Right cardiac atrium (tissue), 5 donors: ENCODE measurements around the gene DOCK10. TPM values are rescaled to one million over a fixed set of nuclear protein-coding genes. Genes with fewer than 3 reads are reported as not detected.
A peak's percentile ranks its signal among the peaks of the same experiment; 100 is the strongest.

Experiments
- ATAC-seq, 2 donors: fragments of 200-7000 bp; cut with Tn5 transposase; one replicate each; pipeline versions ENCODE4 v1.8.0 to v1.9.1; 2020; ENCODE audit warnings: moderate library complexity in 2 of 2, mild to moderate bottlenecking in 1 of 2
- DNase-seq, 3 donors: peaks; one replicate each; pipeline ENCODE4 v3.0.0-alpha.2; 2020
- H3K27ac ChIP-seq: one replicate; pipeline ENCODE4 v1.5.1; 2013; ENCODE audit warnings: mild to moderate bottlenecking, low read length, control low read depth, moderate library complexity
- H3K27me3 ChIP-seq: one replicate; pipeline ENCODE4 v1.6.1; 2013; ENCODE audit not compliant: control insufficient read depth, insufficient read depth
- H3K4me1 ChIP-seq: one replicate; pipeline ENCODE4 v1.6.1; 2013; ENCODE audit warnings: low read length; ENCODE audit not compliant: control insufficient read depth, insufficient read depth
- H3K4me3 ChIP-seq: one replicate; pipeline ENCODE4 v1.5.1; 2013; ENCODE audit warnings: low read length, control low read depth
- H3K9me3 ChIP-seq: one replicate; pipeline ENCODE4 v1.6.1; 2013; ENCODE audit warnings: low read length; ENCODE audit not compliant: control insufficient read depth
- WGBS: extraction: QIAGEN DNeasy Blood & Tissue Kit; methylation state at CpG from one replicate; pipeline ENCODE4 v1.1.7; 2013; 5-methylcytosine and 5-hydroxymethylcytosine counted together
- intact Hi-C, 4 donors: fragments of 100-400 bp; cut with DNase I; formaldehyde crosslinking; loops; one replicate each; pipeline versions ENCODE4 v1.11.0 to v1.14.0; 2022 to 2023
- polyA plus RNA-seq: library from polyadenylated mRNA; stranded (reverse); fragments of 200-250 nt; gene quantifications from one replicate; pipeline ENCODE4 v1.2.3, GENCODE V29; 2013
- total RNA-seq, 4 donors: library from RNA; stranded (reverse); fragmentation: NEBNext Ultra II Directional; extraction: Animal tissue kit (Norgen Biotek cat#: 25700); gene quantifications; one replicate each; pipeline ENCODE4 v1.2.1, GENCODE V29; 2021
- donor health status: healthy with polysubstance abuse.
- donor health status: DM: no; HTN: yes; CAD: no.
- donor health status: DM: no; HTN: no; CAD: no.
- donor health status: DM: no; HTN: yes; CAD: no; lungs with severe emphysema.
- donor health status: DM: yes; HTN: yes; CAD: no.

The DOCK10 gene
- total and polyA plus RNA-seq, 5 donors: 0.86 to 6.9 (median 4.8) TPM

GRCh38 chr2:224973112-224974016 lies 68.9 kb downstream of the DOCK10 start:
- H3K27me3 ChIP-seq: no peaks in the 10 kb centered on the region
- intact Hi-C loops: no loop called here
- DNase-seq: no peak
- 69% methylated on average over 10 of the region's 10 CpGs for WGBS
- no peak for ATAC-seq
- no peaks in the 10 kb centered on the region for H3K9me3 ChIP-seq
- no peak overlapping the region for H3K27ac ChIP-seq
- no peak overlapping the region for H3K4me3 ChIP-seq
- H3K4me1 ChIP-seq: no peaks in the 10 kb centered on the region

- Histone ChIP-seq H3K4me1 (no peaks in the 10 kb centered on the region), H3K4me3 (no peak overlapping the region), H3K27me3 (no peaks in the 10 kb centered on the region), H3K27ac (no peak overlapping the region), H3K9me3 (no peaks in the 10 kb centered on the region)
- DNase-seq (no peak), ATAC-seq (peak in 1 of 2 donors; percentile 51)
- intact Hi-C loops: no loop called here
- 73% methylated on average over 4 of the region's 4 CpGs for WGBS
Observed at GRCh38 chr2:224971214-224971613, 71.1 kb downstream of the DOCK10 start.

GRCh38 chr2:224970311-224970710 lies 72.0 kb downstream of the DOCK10 start:
- Histone ChIP-seq H3K27ac (no peak overlapping the region), H3K4me1 (no peaks in the 10 kb centered on the region), H3K9me3 (no peaks in the 10 kb centered on the region), H3K4me3 (no peak overlapping the region), H3K27me3 (no peaks in the 10 kb centered on the region)
- 62% methylated on average over 5 of the region's 5 CpGs for WGBS
- intact Hi-C loops: no loop called here
- ATAC-seq (no peak), DNase-seq (no peak)

GRCh38 chr2:224969633-224970260 lies 72.5 kb downstream of the DOCK10 start:
- ATAC-seq (no peak), DNase-seq (no peak)
- 69% methylated on average over 4 of the region's 4 CpGs for WGBS

GRCh38 chr2:224969095-224969494 lies 73.2 kb downstream of the DOCK10 start:
- no peak for ATAC-seq
- intact Hi-C loops: no loop called here
- H3K27me3 ChIP-seq: no peaks in the 10 kb centered on the region
- no peak for DNase-seq
- H3K4me1 ChIP-seq: no peaks in the 10 kb centered on the region
- WGBS: 76% methylated on average over 5 of the region's 5 CpGs
- H3K9me3 ChIP-seq: no peaks in the 10 kb centered on the region
- no peak overlapping the region for H3K27ac ChIP-seq
- no peak overlapping the region for H3K4me3 ChIP-seq

More at GRCh38 chr2:224969633-224970260, 72.5 kb downstream of the DOCK10 start:
- H3K27ac ChIP-seq: no peak overlapping the region
- H3K4me3 ChIP-seq: no peak overlapping the region
- H3K27me3 ChIP-seq: no peaks in the 10 kb centered on the region
- no peaks in the 10 kb centered on the region for H3K9me3 ChIP-seq
- H3K4me1 ChIP-seq: no peaks in the 10 kb centered on the region
- intact Hi-C loops: no loop called here

- Histone ChIP-seq H3K27me3 (no peaks in the 10 kb centered on the region), H3K4me3 (no peak overlapping the region), H3K4me1 (no peaks in the 10 kb centered on the region), H3K27ac (no peak overlapping the region), H3K9me3 (no peaks in the 10 kb centered on the region)
- ATAC-seq (no peak), DNase-seq (no peak)
- WGBS: 52% methylated on average over 4 of the region's 4 CpGs
- intact Hi-C loops: no loop called here
Observed at GRCh38 chr2:224968051-224968450, 74.2 kb downstream of the DOCK10 start.

GRCh38 chr2:224966613-224967012 lies 75.7 kb downstream of the DOCK10 start:
- H3K27ac ChIP-seq: no peak overlapping the region
- ATAC-seq (no peak), DNase-seq (no peak)
- H3K27me3 ChIP-seq: no peaks in the 10 kb centered on the region
- 92% methylated on average over 2 of the region's 2 CpGs for WGBS
- no peaks in the 10 kb centered on the region for H3K4me1 ChIP-seq
- intact Hi-C loops: no loop called here
- no peak overlapping the region for H3K4me3 ChIP-seq
- no peaks in the 10 kb centered on the region for H3K9me3 ChIP-seq

- no peak for ATAC-seq
Observed at GRCh38 chr2:224959556-224959955, 82.7 kb downstream of the DOCK10 start.

GRCh38 chr2:224958873-224959272 lies 83.4 kb downstream of the DOCK10 start:
- ATAC-seq: no peak
- H3K27ac ChIP-seq: no peak overlapping the region
- 66% methylated on average over 3 of the region's 3 CpGs for WGBS

More at GRCh38 chr2:224959556-224959955, 82.7 kb downstream of the DOCK10 start:
- H3K4me3 ChIP-seq: no peak overlapping the region
- intact Hi-C loops: no loop called here
- peaks cover 2% of the 10 kb centered on the region for H3K4me1 ChIP-seq
- H3K27ac ChIP-seq: no peak overlapping the region
- no peaks in the 10 kb centered on the region for H3K27me3 ChIP-seq
- DNase-seq: no peak
- WGBS: 67% methylated on average over 3 of the region's 3 CpGs
- no peaks in the 10 kb centered on the region for H3K9me3 ChIP-seq

GRCh38 chr2:224958462-224958857 lies 83.8 kb downstream of the DOCK10 start:
- ATAC-seq (no peak), DNase-seq (no peak)
- Histone ChIP-seq H3K9me3 (no peaks in the 10 kb centered on the region), H3K27ac (no peak overlapping the region), H3K4me3 (no peak overlapping the region), H3K27me3 (no peaks in the 10 kb centered on the region), H3K4me1 (peaks cover 2% of the 10 kb centered on the region)
- WGBS: 58% methylated on average over 3 of the region's 3 CpGs
- intact Hi-C loops: no loop called here

More at GRCh38 chr2:224958873-224959272, 83.4 kb downstream of the DOCK10 start:
- DNase-seq: no peak
- intact Hi-C loops: no loop called here
- H3K9me3 ChIP-seq: no peaks in the 10 kb centered on the region
- H3K4me3 ChIP-seq: no peak overlapping the region
- H3K27me3 ChIP-seq: no peaks in the 10 kb centered on the region
- peaks cover 2% of the 10 kb centered on the region for H3K4me1 ChIP-seq
